HG03064 (cell line): ENCODE results near the gene METTL21C.

Experiments used
- ATAC-seq: cut with Tn5 transposase; IDR thresholded peaks from one replicate; pipeline ENCODE4 v1.9.1; 2021; ENCODE audit warnings: low read depth; ENCODE audit not compliant: unreplicated experiment

METTL21C gene

GRCh38 chr13:102697929-102698648, 3.2 kb upstream of the METTL21C start:
- ATAC-seq: no peak

- ATAC-seq: no peak
These were observed 2.4 kb upstream of the METTL21C start for GRCh38 chr13:102697264-102697663.

GRCh38 chr13:102696465-102696864, 1.6 kb upstream of the METTL21C start:
- no peak for ATAC-seq

- no peak for ATAC-seq
These were observed 1.1 kb downstream of the METTL21C start for GRCh38 chr13:102693776-102694175.

- no peak for ATAC-seq
These were observed 1.6 kb downstream of the METTL21C start for GRCh38 chr13:102693250-102693649.

GRCh38 chr13:102692491-102692826, 2.4 kb downstream of the METTL21C start:
- no peak for ATAC-seq

- ATAC-seq: no peak
These were observed 4.0 kb downstream of the METTL21C start for GRCh38 chr13:102690883-102691282.

- ATAC-seq: no peak
These were observed 6.4 kb downstream of the METTL21C start for GRCh38 chr13:102688306-102688973.

GRCh38 chr13:102687520-102687919, 7.3 kb downstream of the METTL21C start:
- no peak for ATAC-seq

GRCh38 chr13:102686024-102686423, 8.8 kb downstream of the METTL21C start:
- no peak for ATAC-seq

GRCh38 chr13:102683637-102684036, 11.2 kb downstream of the METTL21C start:
- no peak for ATAC-seq

GRCh38 chr13:102682727-102683126, 12.1 kb downstream of the METTL21C start:
- no peak for ATAC-seq

- ATAC-seq: no peak
These were observed 12.6 kb downstream of the METTL21C start for GRCh38 chr13:102682211-102682610.

GRCh38 chr13:102680842-102681740, 13.8 kb downstream of the METTL21C start:
- no peak for ATAC-seq

- ATAC-seq: no peak
These were observed 14.6 kb downstream of the METTL21C start for GRCh38 chr13:102680133-102680717.

GRCh38 chr13:102679449-102680132, 15.3 kb downstream of the METTL21C start:
- no peak for ATAC-seq

GRCh38 chr13:102678339-102679107, 16.3 kb downstream of the METTL21C start:
- ATAC-seq: no peak

GRCh38 chr13:102677122-102677521, 17.7 kb downstream of the METTL21C start:
- no peak for ATAC-seq

- ATAC-seq: no peak
These were observed 19.7 kb downstream of the METTL21C start for GRCh38 chr13:102675115-102675514.

- ATAC-seq: no peak
These were observed 24.7 kb downstream of the METTL21C start for GRCh38 chr13:102670130-102670529.
